Tracheal epithelial cell (primary cell): ENCODE results near the gene ANGPTL7. TPM values are rescaled to one million over a fixed set of nuclear protein-coding genes. Genes with fewer than 3 reads are reported as not detected.

Experiments
- total RNA-seq: library from RNA; depleted of rRNA; stranded (reverse); fragments of >200 nt; gene quantifications from 2 replicates; pipeline ENCODE4 v1.2.1, GENCODE V29; 2014

The ANGPTL7 gene
- 1.2 TPM in 1 of 2 replicates, not detected in the other for total RNA-seq

GRCh38 chr1:11188858-11189451 is at the start of gene ANGPTL7:
Gene ANGPTL7, plus strand, starts transcription at chr1:11189355. Its CDS starts 225 bp downstream, at chr1:11189580.

Other genes with a start within 250 kb of the ANGPTL7 start
- gene TARDBP, start 176.7 kb upstream of the ANGPTL7 start, total RNA-seq = 105 and 116 TPM in 2 replicates
- not detected in 2 replicates for gene MASP2, start 142.1 kb upstream of the ANGPTL7 start, total RNA-seq
- 11.1 and 13.5 TPM in 2 replicates for gene SRM, start 129.3 kb upstream of the ANGPTL7 start, total RNA-seq
- 32.4 and 37.1 TPM in 2 replicates for gene EXOSC10, start 89.5 kb upstream of the ANGPTL7 start, total RNA-seq
- gene MTOR, start 73.2 kb downstream of the ANGPTL7 start, total RNA-seq = 28.6 and 34.9 TPM in 2 replicates
- 7.0 and 7.2 TPM in 2 replicates for gene UBIAD1, start 83.8 kb downstream of the ANGPTL7 start, total RNA-seq